Measurements from ENCODE around the gene DEPDC5. TPM values are rescaled to one million over a fixed set of nuclear protein-coding genes. Genes with fewer than 3 reads are reported as not detected.

Gene DEPDC5
- total and polyA plus RNA-seq, 2 experiments from 2014 or later: 6.3 to 7.6 TPM

DNA sequence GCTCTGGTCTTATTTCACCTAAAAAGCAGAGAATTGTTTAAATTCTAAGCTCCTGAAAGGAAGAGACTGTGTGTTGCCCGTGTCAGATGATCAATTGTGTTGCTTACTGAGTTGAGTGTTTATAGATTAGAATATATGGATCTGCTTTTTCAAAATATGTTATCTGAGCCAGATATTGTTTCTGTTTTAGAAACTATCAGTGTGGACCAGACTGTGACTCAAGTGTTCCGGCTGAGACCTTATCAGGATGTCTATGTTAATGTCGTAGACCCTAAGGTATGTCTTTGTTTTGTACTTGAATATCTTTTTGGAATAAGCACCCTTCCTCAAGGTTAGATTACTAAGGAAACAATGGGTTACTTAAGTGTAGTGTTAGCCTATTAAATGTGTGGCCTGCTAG is 11.0 kb downstream of the DEPDC5 start:
- Histone ChIP-seq H3K9ac (no peak overlapping the region), H3K4me3 (no peak overlapping the region), H3F3A (ENCODE audit: insufficient read depth) (no peaks in the 10 kb centered on the region), H3K27me3 (replicated peaks; ENCODE audit: insufficient read depth) (no peaks in the 10 kb centered on the region), H3K27ac (no peak overlapping the region), H3K79me2 (ENCODE audit: insufficient read depth) (no peaks in the 10 kb centered on the region), H3K36me3 (ENCODE audit: low read depth) (peaks cover 20% of the 10 kb centered on the region; the same call in 1 of the 2 replicates), H3K4me1 (ENCODE audit: insufficient read depth) (no peaks in the 10 kb centered on the region), H2AFZ (no peak overlapping the region), H3K4me2 (ENCODE audit: unreplicated experiment) (no peak overlapping the region), H3K9me2 (ENCODE audit: insufficient read depth) (no peaks in the 10 kb centered on the region), H3K9me3 (ENCODE audit: low read depth) (no peaks in the 10 kb centered on the region), H4K20me1 (ENCODE audit: insufficient read depth) (no peaks in the 10 kb centered on the region)
- 98 to 99% methylated on average over 3 of the region's 3 CpGs for WGBS, 2 experiments (ENCODE audit: low coverage in 1 of 2, low lambda C conversion rate in 2 of 2, missing lambda C conversion rate in 2 of 2)
- DNase-seq: no peak
- in situ Hi-C loops (cut with MboI): no loop called here
- no peak for TF ChIP-seq EZH2 (IDR thresholded peaks at IDR 0.05; ENCODE audit: insufficient read depth, poor library complexity, severe bottlenecking)
- no peak for TF ChIP-seq EZH2phosphoT487 (IDR thresholded peaks at IDR 0.05; ENCODE audit: insufficient read depth, low read depth)

DNA sequence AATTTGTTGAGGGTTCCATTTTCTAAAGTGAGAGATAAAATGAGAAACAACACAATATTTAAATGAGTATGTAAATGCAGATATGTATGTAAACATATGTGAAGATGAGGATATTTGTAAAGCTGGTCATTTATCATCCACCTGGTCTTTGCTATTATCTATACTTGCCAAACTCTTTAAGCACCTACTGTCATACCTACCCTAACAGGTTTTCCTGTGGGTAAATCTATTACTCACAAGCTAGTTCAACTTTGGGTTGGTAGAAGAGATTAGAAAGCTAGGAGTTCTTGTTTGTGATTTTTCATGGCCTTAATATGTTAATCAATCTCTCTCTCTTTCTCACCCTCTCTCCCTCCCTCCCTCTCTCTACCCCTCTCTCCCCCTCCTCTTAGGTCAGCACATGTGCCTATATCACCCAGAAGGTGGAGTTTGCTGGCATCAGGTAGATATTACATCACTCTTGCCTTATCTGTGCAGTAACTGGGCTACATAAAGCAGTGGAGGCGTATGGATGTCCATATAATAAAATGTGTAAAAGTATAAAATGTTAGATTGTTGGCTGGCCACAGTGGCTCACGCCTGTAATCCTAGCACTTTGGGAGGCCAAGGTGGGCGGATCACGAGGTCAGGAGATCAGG is 14.7 kb downstream of the DEPDC5 start:
- H3K79me2 ChIP-seq (ENCODE audit: insufficient read depth): no peaks in the 10 kb centered on the region
- H3F3A ChIP-seq (ENCODE audit: insufficient read depth): no peaks in the 10 kb centered on the region
- WGBS, 2 experiments (ENCODE audit: low coverage in 1 of 2, low lambda C conversion rate in 2 of 2, missing lambda C conversion rate in 2 of 2): 91 to 93% methylated on average over 4 of the region's 4 CpGs
- peaks cover 24% of the 10 kb centered on the region; the same call in 1 of the 2 replicates for H3K36me3 ChIP-seq (ENCODE audit: low read depth)
- H3K4me1 ChIP-seq (ENCODE audit: insufficient read depth): no peaks in the 10 kb centered on the region
- DNase-seq: no peak
- no peak for TF ChIP-seq EZH2 (IDR thresholded peaks at IDR 0.05; ENCODE audit: insufficient read depth, poor library complexity, severe bottlenecking)
- TF ChIP-seq EZH2phosphoT487 (IDR thresholded peaks at IDR 0.05; ENCODE audit: insufficient read depth, low read depth): no peak
- H2AFZ ChIP-seq: no peak overlapping the region
- no peak overlapping the region for H3K4me3 ChIP-seq
- H3K9me2 ChIP-seq (ENCODE audit: insufficient read depth): no peaks in the 10 kb centered on the region
- H4K20me1 ChIP-seq (ENCODE audit: insufficient read depth): no peaks in the 10 kb centered on the region
- no peaks in the 10 kb centered on the region for H3K27me3 ChIP-seq (replicated peaks; ENCODE audit: insufficient read depth)
- H3K9ac ChIP-seq: no peak overlapping the region
- no peak overlapping the region for H3K4me2 ChIP-seq (ENCODE audit: unreplicated experiment)
- H3K9me3 ChIP-seq (ENCODE audit: low read depth): no peaks in the 10 kb centered on the region
- no peak overlapping the region for H3K27ac ChIP-seq
- in situ Hi-C loops (cut with MboI): no loop called here

DNA sequence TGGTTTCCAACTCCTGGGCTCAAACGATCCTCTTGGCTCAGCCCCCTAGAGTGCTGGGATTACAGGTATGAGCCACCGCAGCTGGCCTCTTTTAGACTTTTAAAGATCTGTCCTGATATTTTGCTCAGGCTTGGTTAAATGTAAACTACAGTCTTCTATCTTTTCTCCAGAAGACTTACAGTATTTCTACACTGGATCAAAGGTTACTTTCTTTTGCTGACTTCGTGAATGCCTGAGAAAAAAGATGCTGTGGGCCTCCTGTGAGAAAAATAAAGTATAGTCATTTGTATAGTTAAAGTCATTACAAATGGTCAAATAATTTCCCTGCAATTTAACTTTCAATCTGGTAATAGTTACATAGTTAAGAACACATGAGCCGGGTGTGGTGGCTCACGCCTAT is 19.6 kb downstream of the DEPDC5 start:
- Histone ChIP-seq H3K9ac (no peak overlapping the region), H3K4me2 (ENCODE audit: unreplicated experiment) (no peak overlapping the region), H3K9me3 (ENCODE audit: low read depth) (no peaks in the 10 kb centered on the region), H2AFZ (no peak overlapping the region), H4K20me1 (ENCODE audit: insufficient read depth) (no peaks in the 10 kb centered on the region), H3K36me3 (ENCODE audit: low read depth) (peaks cover 15% of the 10 kb centered on the region; the same call in 1 of the 2 replicates), H3K27me3 (replicated peaks; ENCODE audit: insufficient read depth) (no peaks in the 10 kb centered on the region), H3K79me2 (ENCODE audit: insufficient read depth) (no peaks in the 10 kb centered on the region), H3K27ac (no peak overlapping the region), H3K4me1 (ENCODE audit: insufficient read depth) (no peaks in the 10 kb centered on the region), H3K9me2 (ENCODE audit: insufficient read depth) (no peaks in the 10 kb centered on the region), H3F3A (ENCODE audit: insufficient read depth) (no peaks in the 10 kb centered on the region), H3K4me3 (no peak overlapping the region)
- in situ Hi-C loops (cut with MboI): no loop called here
- 86 to 88% methylated on average over 5 of the region's 5 CpGs for WGBS, 2 experiments (ENCODE audit: low coverage in 1 of 2, low lambda C conversion rate in 2 of 2, missing lambda C conversion rate in 2 of 2)
- no peak for DNase-seq
- TF ChIP-seq EZH2phosphoT487 (IDR thresholded peaks at IDR 0.05; ENCODE audit: insufficient read depth, low read depth) (no peak), EZH2 (IDR thresholded peaks at IDR 0.05; ENCODE audit: insufficient read depth, poor library complexity, severe bottlenecking) (no peak)

DNA sequence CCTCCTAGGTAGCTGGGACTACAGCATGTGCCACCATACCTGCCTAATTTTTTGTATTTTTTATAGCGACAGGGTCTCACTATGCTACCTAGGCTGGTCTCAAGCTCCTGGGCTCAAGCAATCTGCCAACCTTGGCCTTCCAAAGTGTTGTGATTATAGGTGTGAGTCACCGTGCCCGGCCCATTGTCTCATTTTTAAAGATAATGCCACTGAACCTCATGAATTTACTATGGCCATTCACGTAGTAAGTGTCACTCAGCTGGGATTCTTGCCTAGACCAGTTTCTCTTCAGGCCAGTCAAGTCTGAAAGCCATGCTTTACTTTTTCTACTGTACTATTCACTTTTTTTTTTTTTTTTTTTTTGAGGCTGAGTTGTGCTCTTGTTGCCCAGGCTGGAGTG is 22.4 kb downstream of the DEPDC5 start:
- Histone ChIP-seq H3K9me3 (ENCODE audit: low read depth) (no peaks in the 10 kb centered on the region), H2AFZ (no peak overlapping the region), H3K4me3 (no peak overlapping the region), H3K79me2 (ENCODE audit: insufficient read depth) (no peaks in the 10 kb centered on the region), H3K36me3 (ENCODE audit: low read depth) (peaks cover 16% of the 10 kb centered on the region; the same call in 1 of the 2 replicates), H3K27me3 (replicated peaks; ENCODE audit: insufficient read depth) (no peaks in the 10 kb centered on the region), H3K4me1 (ENCODE audit: insufficient read depth) (no peaks in the 10 kb centered on the region), H3F3A (ENCODE audit: insufficient read depth) (no peaks in the 10 kb centered on the region), H3K9me2 (ENCODE audit: insufficient read depth) (no peaks in the 10 kb centered on the region), H3K4me2 (ENCODE audit: unreplicated experiment) (no peak overlapping the region), H4K20me1 (ENCODE audit: insufficient read depth) (no peaks in the 10 kb centered on the region), H3K9ac (no peak overlapping the region), H3K27ac (no peak overlapping the region)
- no peak for TF ChIP-seq EZH2phosphoT487 (IDR thresholded peaks at IDR 0.05; ENCODE audit: insufficient read depth, low read depth)
- no peak for TF ChIP-seq EZH2 (IDR thresholded peaks at IDR 0.05; ENCODE audit: insufficient read depth, poor library complexity, severe bottlenecking)
- in situ Hi-C loops (cut with MboI): no loop called here
- 98 to 100% methylated on average over 4 of the region's 4 CpGs for WGBS, 2 experiments (ENCODE audit: low coverage in 1 of 2, low lambda C conversion rate in 2 of 2, missing lambda C conversion rate in 2 of 2)
- no peak for DNase-seq

Data from GM23248 (cell line).